Breast epithelium (tissue), 4 donors: ENCODE results near the gene C1orf56. TPM values are rescaled to one million over a fixed set of nuclear protein-coding genes. Genes with fewer than 3 reads are reported as not detected.
"Not testable (repeated sequence)": the region's sequence is repeated elsewhere in the genome, so short reads cannot be mapped to it uniquely, and the experiment has no call there.

Experiments
- DNase-seq, 2 donors: peaks; one replicate each; pipeline ENCODE4 v3.0.0-alpha.2; 2019; ENCODE audit warnings: low spot score in 2 of 2
- H3K27ac ChIP-seq, 2 donors: fragments of 200-600 bp; sonication (generic) in 1 of 2; one replicate each; pipeline ENCODE4 v1.5.1; 2016 to 2019; ENCODE audit warnings: mild to moderate bottlenecking in 1 of 2
- H3K27me3 ChIP-seq, 2 donors: fragments of 200-600 bp; sonication (generic) in 1 of 2; one replicate each; pipeline versions ENCODE4 v1.5.1 to v1.6.0; 2017 to 2019; ENCODE audit warnings: control low read depth in 1 of 2, mild to moderate bottlenecking in 1 of 2
- H3K36me3 ChIP-seq: fragments of 200-600 bp; one replicate; pipeline ENCODE4 v1.5.1; 2019
- H3K4me1 ChIP-seq, 2 donors: fragments of 200-600 bp; sonication (generic); one replicate each; pipeline ENCODE4 v1.5.1; 2016 to 2019; ENCODE audit warnings: control low read depth in 1 of 2
- H3K4me3 ChIP-seq, 3 donors: fragments of 200-600 bp; sonication (generic); 1 replicate in 2 of 3; 2 replicates in 1 of 3; pipeline ENCODE4 v1.5.1; 2016 to 2019; ENCODE audit warnings: mild to moderate bottlenecking in 3 of 3, moderate library complexity in 2 of 3
- H3K9me3 ChIP-seq, 2 donors: fragments of 200-600 bp; sonication (generic) in 1 of 2; one replicate each; pipeline ENCODE4 v1.5.1; 2016 to 2019; ENCODE audit warnings: control low read depth in 1 of 2
- CTCF ChIP-seq, 3 donors: fragments of 450-650 bp; IDR thresholded peaks; one replicate each; pipeline ENCODE4 v1.5.1; 2016 to 2017; ENCODE audit warnings: antibody characterized with exemption in 3 of 3, mild to moderate bottlenecking in 3 of 3, moderate library complexity in 3 of 3
- POLR2A ChIP-seq: fragments of 450-650 bp; IDR thresholded peaks from one replicate; pipeline ENCODE4 v1.6.1; 2016; ENCODE audit warnings: antibody characterized with exemption, mild to moderate bottlenecking, moderate library complexity
- POLR2AphosphoS5 ChIP-seq, 3 donors: sonication (generic); formaldehyde crosslinking; IDR thresholded peaks; one replicate each; pipeline ENCODE4 v1.6.1; 2017; ENCODE audit warnings: antibody characterized with exemption in 3 of 3
- intact Hi-C: fragments of 100-400 bp; cut with DNase I; formaldehyde crosslinking; loops from one replicate; pipeline ENCODE4 v1.15.1; 2023; ENCODE audit warnings: low total_unique reads
- total RNA-seq, 3 donors: library from RNA; depleted of rRNA; stranded (reverse); fragments of >200 nt; gene quantifications; one replicate each; pipeline ENCODE4 v1.1.0, GENCODE V29; 2016

C1orf56 gene
- total RNA-seq, 3 donors from 2014 or later: 4.6 to 8.3 (median 7.6) TPM

DNA sequence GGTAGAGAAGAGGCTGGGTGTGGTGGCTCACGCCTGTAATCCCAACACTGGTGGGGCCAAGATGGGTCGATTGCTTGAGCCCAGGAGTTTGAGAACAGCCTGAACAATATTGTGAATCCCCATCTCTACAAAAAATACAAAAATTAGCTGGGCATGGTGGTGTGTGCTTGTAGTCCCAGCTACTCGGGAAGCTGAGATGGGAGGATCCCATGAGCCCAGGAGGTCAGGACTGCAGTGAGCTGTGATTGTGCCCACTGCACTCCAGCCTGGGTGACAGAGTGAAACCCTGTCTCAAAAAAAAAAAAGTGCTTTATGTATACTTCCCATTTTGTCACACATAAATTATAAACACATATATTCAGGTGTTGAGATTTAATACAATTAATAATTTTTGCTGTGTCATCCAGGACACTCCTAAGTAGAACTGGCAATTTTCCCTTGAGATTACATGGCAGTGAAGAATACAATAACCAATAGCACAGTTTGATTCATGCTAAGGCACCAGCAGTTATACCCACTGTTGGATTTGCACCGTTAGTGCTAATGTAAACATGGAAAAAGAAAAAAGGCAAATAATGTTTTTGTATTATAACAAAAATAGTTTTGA, 38.5 kb downstream of the C1orf56 start:
- Histone ChIP-seq H3K36me3 (no peaks in the 10 kb centered on the region), H3K27ac (no peak overlapping the region), H3K9me3 (no peaks in the 10 kb centered on the region), H3K27me3 (no peaks in the 10 kb centered on the region), H3K4me3 (no peak overlapping the region), H3K4me1 (no peaks in the 10 kb centered on the region)
- no peak for TF ChIP-seq POLR2AphosphoS5 (IDR thresholded peaks at IDR 0.05)
- no peak for TF ChIP-seq CTCF (IDR thresholded peaks at IDR 0.05)
- TF ChIP-seq POLR2A: no peak
- no peak for DNase-seq
- intact Hi-C loops: no loop called here

- H3K4me3 ChIP-seq, H3K27ac ChIP-seq, H3K4me1 ChIP-seq, intact Hi-C loops, H3K36me3 ChIP-seq, DNase-seq, H3K9me3 ChIP-seq, H3K27me3 ChIP-seq: not testable (repeated sequence)
Observed at GRCh38 chr1:151097426-151097825, 49.9 kb downstream of the C1orf56 start.

GRCh38 chr1:151098126-151098525, 50.6 kb downstream of the C1orf56 start:
- no peaks in the 10 kb centered on the region for H3K36me3 ChIP-seq
- no peak overlapping the region for H3K4me3 ChIP-seq
- H3K9me3 ChIP-seq: no peaks in the 10 kb centered on the region
- no peaks in the 10 kb centered on the region for H3K4me1 ChIP-seq
- intact Hi-C loops: no loop called here
- no peak for DNase-seq
- TF ChIP-seq POLR2AphosphoS5 (IDR thresholded peaks at IDR 0.05) (no peak), CTCF (IDR thresholded peaks at IDR 0.05) (no peak)
- no peaks in the 10 kb centered on the region for H3K27me3 ChIP-seq
- no peak overlapping the region for H3K27ac ChIP-seq

Other genes with a start within 250 kb of the C1orf56 start
- 100 to 1,000 TPM; 111 to 590 (median 204) TPM for gene CTSK, start 239.5 kb upstream of the C1orf56 start, total RNA-seq
- gene ARNT, start 171.2 kb upstream of the C1orf56 start, total RNA-seq: 10 to 100 TPM; 62.5 to 76.5 (median 72.1) TPM
- not detected for gene CTXND2, start 160.6 kb upstream of the C1orf56 start, total RNA-seq
- 10 to 100 TPM; 33.4 to 44.6 (median 41.0) TPM for gene SETDB1, start 121.4 kb upstream of the C1orf56 start, total RNA-seq
- 100 to 1,000 TPM; 121 to 131 (median 128) TPM for gene CERS2, start 72.9 kb upstream of the C1orf56 start, total RNA-seq
- gene ANXA9, start 65.5 kb upstream of the C1orf56 start, total RNA-seq: 10 to 100 TPM in 1 of 3 donors, 1 to 10 TPM in 1, not detected in 1; 3.6 to 13.0 TPM
- gene MINDY1, start 40.8 kb upstream of the C1orf56 start, total RNA-seq: 10 to 100 TPM; 26.2 to 33.5 (median 26.5) TPM
- 10 to 100 TPM; 21.6 to 34.1 (median 32.8) TPM for gene PRUNE1, start 39.3 kb upstream of the C1orf56 start, total RNA-seq
- 10 to 100 TPM in 2 of 3 donors, under 1 TPM in 1; 0.16 to 47.1 (median 17.0) TPM for gene BNIPL, start 11.2 kb upstream of the C1orf56 start, total RNA-seq
- 100 to 1,000 TPM in 1 of 3 donors, 10 to 100 TPM in 2; 49.4 to 130 (median 85.9) TPM for gene CDC42SE1, start 11.9 kb downstream of the C1orf56 start, total RNA-seq
- 1 to 10 TPM in 2 of 3 donors, under 1 TPM in 1; 0.16 to 1.9 (median 1.3) TPM for gene MLLT11, start 12.6 kb downstream of the C1orf56 start, total RNA-seq
- gene GABPB2, start 23.0 kb downstream of the C1orf56 start, total RNA-seq: 10 to 100 TPM; 19.5 to 32.0 (median 20.6) TPM
- 1 to 10 TPM; 2.9 to 6.4 (median 5.2) TPM for gene SEMA6C, start 98.9 kb downstream of the C1orf56 start, total RNA-seq
- gene TNFAIP8L2, start 108.9 kb downstream of the C1orf56 start, total RNA-seq: 1 to 10 TPM; 5.6 to 6.9 (median 5.7) TPM
- gene LYSMD1, start 118.2 kb downstream of the C1orf56 start, total RNA-seq: 10 to 100 TPM; 11.7 to 17.0 (median 14.8) TPM
- gene SCNM1, start 118.4 kb downstream of the C1orf56 start, total RNA-seq: 10 to 100 TPM; 14.9 to 23.8 (median 23.6) TPM
- gene TMOD4, start 128.2 kb downstream of the C1orf56 start, total RNA-seq: under 1 TPM in 1 of 3 donors, not detected in 2; 0.73 TPM
- 10 to 100 TPM; 34.6 to 49.0 (median 34.7) TPM for gene VPS72, start 142.4 kb downstream of the C1orf56 start, total RNA-seq
- gene PIP5K1A, start 150.8 kb downstream of the C1orf56 start, total RNA-seq: 10 to 100 TPM; 38.1 to 87.2 (median 61.6) TPM
- 100 to 1,000 TPM; 108 to 188 (median 140) TPM for gene PSMD4, start 207.0 kb downstream of the C1orf56 start, total RNA-seq
- gene ZNF687, start 234.5 kb downstream of the C1orf56 start, total RNA-seq: 10 to 100 TPM; 20.6 to 31.6 (median 25.9) TPM